Epithelial cell of esophagus (primary cell): ENCODE measurements around the gene LYZL6.
A peak's percentile ranks its signal among the peaks of the same experiment; 100 is the strongest.
"Not testable (repeated sequence)": the region's sequence is repeated elsewhere in the genome, so short reads cannot be mapped to it uniquely, and the experiment has no call there.

ENCODE experiments used
- DNase-seq: peaks from one replicate; pipeline ENCODE4 v3.0.0; 2010; ENCODE audit warnings: low read depth
- H3K4me3 ChIP-seq: 2 replicates; pipeline ENCODE4 v1.5.1; 2011; ENCODE audit warnings: mild to moderate bottlenecking, low read length, control low read depth
- TF ChIP-seq, protein P1 (sequence below): IDR thresholded peaks from 2 replicates; pipeline ENCODE4 v1.5.1; 2011; ENCODE audit warnings: low read depth, mild to moderate bottlenecking, low read length, control low read depth, inconsistent platforms; ENCODE audit not compliant: insufficient read depth; ENCODE audit errors: missing control alignments

The LYZL6 gene

DNA sequence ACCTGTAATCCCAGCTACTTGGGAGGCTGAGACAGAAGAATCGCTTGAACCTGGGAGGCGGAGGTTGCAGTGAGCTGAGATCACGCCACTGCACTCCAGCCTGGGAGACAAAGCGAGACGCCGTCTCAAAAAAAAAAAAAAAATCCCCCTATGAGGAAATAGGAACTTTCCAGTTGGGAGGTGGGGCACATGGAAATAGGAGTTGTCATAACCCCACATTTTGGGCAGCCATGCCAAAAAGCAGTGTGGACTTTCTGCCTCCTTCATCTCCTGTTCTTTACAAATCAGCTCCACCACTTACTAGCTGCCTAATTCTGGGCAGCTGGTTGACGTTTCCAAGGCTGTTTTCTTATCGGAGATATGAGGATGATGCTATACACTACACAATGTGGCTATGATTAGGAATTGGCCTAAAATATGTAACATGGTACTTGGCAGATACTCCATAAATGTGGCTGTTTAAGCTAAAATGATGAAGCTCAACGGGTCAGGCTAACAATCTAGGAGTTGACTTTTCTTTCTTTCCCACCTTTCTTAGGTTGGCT lies 41.8 kb downstream of the LYZL6 start:
- TF ChIP-seq, protein P1, sequence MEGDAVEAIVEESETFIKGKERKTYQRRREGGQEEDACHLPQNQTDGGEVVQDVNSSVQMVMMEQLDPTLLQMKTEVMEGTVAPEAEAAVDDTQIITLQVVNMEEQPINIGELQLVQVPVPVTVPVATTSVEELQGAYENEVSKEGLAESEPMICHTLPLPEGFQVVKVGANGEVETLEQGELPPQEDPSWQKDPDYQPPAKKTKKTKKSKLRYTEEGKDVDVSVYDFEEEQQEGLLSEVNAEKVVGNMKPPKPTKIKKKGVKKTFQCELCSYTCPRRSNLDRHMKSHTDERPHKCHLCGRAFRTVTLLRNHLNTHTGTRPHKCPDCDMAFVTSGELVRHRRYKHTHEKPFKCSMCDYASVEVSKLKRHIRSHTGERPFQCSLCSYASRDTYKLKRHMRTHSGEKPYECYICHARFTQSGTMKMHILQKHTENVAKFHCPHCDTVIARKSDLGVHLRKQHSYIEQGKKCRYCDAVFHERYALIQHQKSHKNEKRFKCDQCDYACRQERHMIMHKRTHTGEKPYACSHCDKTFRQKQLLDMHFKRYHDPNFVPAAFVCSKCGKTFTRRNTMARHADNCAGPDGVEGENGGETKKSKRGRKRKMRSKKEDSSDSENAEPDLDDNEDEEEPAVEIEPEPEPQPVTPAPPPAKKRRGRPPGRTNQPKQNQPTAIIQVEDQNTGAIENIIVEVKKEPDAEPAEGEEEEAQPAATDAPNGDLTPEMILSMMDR: no peak
- no peak overlapping the region for H3K4me3 ChIP-seq
- no peak for DNase-seq

- TF ChIP-seq, protein P1: no peak
- DNase-seq: peak; percentile 60
- no peak overlapping the region for H3K4me3 ChIP-seq
These were observed 42.6 kb downstream of the LYZL6 start for GRCh38 chr17:35900708-35901480.

- H3K4me3 ChIP-seq: no peak overlapping the region
- DNase-seq: peak; percentile 53
- TF ChIP-seq, protein P1: no peak
These were observed 43.2 kb downstream of the LYZL6 start for GRCh38 chr17:35900280-35900679.

DNA sequence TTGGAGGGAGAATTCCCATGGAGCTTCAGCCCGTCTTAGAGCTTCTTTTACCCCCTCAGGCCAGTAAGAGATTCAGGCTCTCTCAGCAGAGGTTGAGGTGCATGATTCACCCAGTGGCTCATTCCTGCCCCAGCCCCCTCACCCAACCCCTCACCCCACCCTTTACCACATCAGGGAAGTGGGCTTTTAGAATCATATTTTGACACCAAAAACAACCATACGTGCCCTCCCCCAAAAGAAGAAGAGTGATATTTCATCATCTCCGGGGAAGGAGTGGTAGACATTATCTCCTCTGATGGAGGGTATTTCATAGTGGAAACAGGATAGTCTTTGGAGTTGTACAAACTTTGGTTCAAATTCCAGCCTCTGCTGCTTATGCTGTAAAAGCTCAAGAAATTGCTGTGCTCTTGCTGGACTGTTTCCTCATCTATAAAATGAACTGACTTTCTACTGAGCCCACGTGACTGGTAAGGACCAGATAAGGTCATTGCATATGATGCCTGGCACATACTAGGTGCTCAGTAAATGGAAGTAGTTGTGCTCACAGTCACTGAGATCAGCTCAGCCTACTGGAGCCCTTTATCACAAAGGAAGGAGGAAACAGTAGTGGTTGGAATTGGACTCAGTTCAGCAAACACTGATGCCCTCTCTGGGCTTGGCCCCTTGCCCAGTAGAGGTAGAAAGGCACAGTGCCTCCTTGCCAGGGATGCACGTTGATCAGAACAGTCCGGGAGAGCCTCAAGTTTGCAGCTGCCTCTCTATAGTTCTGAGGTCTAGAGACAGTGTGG lies 45.0 kb downstream of the LYZL6 start:
- peak; percentile 18 for DNase-seq
- TF ChIP-seq, protein P1: no peak
- no peak overlapping the region for H3K4me3 ChIP-seq

DNA sequence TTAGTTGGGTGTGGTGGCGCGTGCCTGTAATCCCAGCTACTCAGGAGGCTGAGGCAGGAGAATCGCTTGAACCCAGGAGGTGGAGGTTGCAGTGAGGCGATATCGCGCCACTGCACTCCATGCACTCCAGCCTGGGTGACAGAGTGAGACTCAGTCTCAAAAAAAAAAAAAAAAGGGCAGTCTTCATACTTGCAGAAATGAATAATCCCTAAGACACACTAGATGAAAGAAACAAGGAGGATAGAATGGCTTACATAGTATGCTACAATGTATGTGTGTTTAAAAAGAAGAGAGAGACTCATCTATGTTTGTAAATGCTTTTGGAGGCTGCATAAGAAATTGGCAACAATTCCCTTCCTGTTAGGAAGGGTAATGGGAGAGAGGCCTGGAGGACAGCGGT lies 45.7 kb downstream of the LYZL6 start:
- H3K4me3 ChIP-seq, DNase-seq: not testable (repeated sequence)

DNA sequence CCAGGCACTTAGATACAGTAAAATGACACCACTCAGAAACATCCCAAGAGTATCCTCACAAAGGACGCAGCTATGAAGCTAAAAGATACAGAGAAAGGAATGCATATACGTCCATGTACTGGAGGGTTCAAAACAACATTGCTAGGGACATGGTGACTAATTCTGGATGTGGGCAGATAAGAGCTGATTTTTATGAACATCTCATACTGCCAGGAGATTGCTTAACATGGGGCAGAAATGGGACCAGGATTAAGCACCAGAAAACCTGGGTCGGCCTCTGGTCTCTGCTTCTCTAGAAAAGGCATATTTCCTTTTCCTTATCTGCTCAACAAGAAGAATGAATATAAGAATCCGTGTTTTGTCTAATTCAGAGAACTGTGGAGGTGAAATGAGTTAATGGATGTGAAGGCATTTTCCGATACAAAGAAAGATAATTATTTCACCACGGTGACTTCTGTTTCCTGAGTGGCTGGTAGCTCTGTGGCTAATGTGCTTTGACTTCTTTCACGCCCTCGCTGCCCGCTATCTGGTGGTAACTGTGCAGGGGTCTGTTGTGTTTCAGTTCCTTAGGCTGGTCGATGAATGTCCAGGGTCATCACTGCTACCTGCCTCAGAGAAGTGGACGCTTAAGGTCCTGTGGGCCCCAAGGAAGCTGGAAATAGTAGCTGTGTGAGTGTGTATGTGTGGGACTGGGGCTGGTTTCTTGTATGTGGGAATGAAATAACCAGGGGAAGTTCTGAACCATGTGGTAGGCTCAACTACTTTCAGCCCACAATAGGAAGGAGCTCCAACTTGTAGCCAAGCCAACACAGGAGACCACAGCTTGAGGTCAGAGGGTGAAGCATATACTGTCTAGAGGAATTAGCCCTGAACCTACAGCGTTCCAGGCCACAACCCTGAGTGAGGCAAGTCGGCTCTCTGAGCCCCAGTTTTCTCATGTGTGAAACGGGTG lies 47.6 kb downstream of the LYZL6 start:
- no peak for DNase-seq
- TF ChIP-seq, protein P1: no peak
- no peak overlapping the region for H3K4me3 ChIP-seq

DNA sequence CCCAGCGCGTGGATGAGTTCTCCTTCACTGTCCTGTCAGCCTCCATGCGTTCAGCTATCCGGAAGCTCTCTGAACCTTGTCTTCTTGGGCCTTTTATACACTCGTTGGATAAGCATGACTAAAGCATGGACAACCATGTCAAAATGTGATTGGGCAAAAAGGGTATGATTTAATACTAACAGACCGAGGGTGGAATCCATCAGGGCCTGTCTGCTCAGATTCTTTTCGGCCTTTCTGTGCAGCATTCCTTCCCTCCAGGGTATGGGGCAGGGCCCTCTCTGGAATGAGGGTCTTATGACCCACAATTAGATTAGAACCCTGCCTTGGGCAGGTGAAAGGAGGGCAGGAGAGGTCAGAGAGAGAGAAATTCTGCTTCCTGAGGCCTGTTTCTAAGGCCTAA lies 49.3 kb downstream of the LYZL6 start:
- no peak overlapping the region for H3K4me3 ChIP-seq
- DNase-seq: no peak
- TF ChIP-seq, protein P1: no peak
